Panc1 (cell line): ENCODE measurements around the gene PUDP. TPM values are rescaled to one million over a fixed set of nuclear protein-coding genes. Genes with fewer than 3 reads are reported as not detected.

Source experiments
- ATAC-seq: fragments of 200-7000 bp; cut with Tn5 transposase; 2 replicates; pipeline ENCODE4 v1.9.1; 2020; ENCODE audit warnings: mild to moderate bottlenecking, moderate library complexity
- BruUV-seq: library from RNA; stranded (reverse); fragments of 400-500 nt; replicated peaks from 2 replicates; lab custom pipeline; 2021; lab: Mats Ljungman, UMichigan
- CTCF ChIA-PET: fragments of 300-600 bp; sonication (Branson Sonifier 250); formaldehyde crosslinking; loops from one replicate; lab custom pipeline; 2022; ENCODE audit warnings: antibody characterized with exemption; lab: Charles Lee
- POLR2A ChIA-PET: fragments of 300-600 bp; sonication (Branson Sonifier 250); formaldehyde crosslinking; loops from one replicate; lab custom pipeline; 2022; ENCODE audit warnings: antibody characterized with exemption; lab: Charles Lee
- DNase-seq: peaks from one replicate; pipeline ENCODE4 v3.0.0-alpha.2; 2010; ENCODE audit warnings: low read depth, low spot score
- H3K27ac ChIP-seq: 2 replicates; pipeline ENCODE4 v1.5.1; 2011; ENCODE audit warnings: mild to moderate bottlenecking, low read length, inconsistent platforms
- H3K27me3 ChIP-seq: fragments of 200-500 bp; sonication (Bioruptor generic); 2 replicates; pipeline ENCODE4 v1.6.0; 2014; ENCODE audit warnings: low read length, inconsistent platforms; ENCODE audit not compliant: control insufficient read depth, insufficient read depth
- H3K36me3 ChIP-seq: fragments of 200-500 bp; sonication (Bioruptor generic); 2 replicates; pipeline ENCODE4 v1.5.1; 2014; ENCODE audit warnings: inconsistent platforms, mild to moderate bottlenecking, low read length, moderate library complexity; ENCODE audit not compliant: control insufficient read depth, insufficient read depth
- H3K4me1 ChIP-seq: 2 replicates; pipeline ENCODE4 v1.5.1; 2011; ENCODE audit warnings: inconsistent platforms, mild to moderate bottlenecking, low read length, moderate library complexity; ENCODE audit not compliant: control insufficient read depth, insufficient read depth
- H3K4me3 ChIP-seq, 2 experiments: 2 replicates each; pipeline ENCODE4 v1.5.1; 2011 to 2012; ENCODE audit warnings: low read depth in 2 of 2, low read length in 2 of 2, mild to moderate bottlenecking in 2 of 2, inconsistent platforms in 1 of 2, moderate library complexity in 1 of 2
- H3K9me3 ChIP-seq: fragments of 200-500 bp; sonication (Bioruptor generic); 2 replicates; pipeline ENCODE4 v1.5.1; 2014; ENCODE audit warnings: low read depth, mild to moderate bottlenecking, inconsistent platforms, low read length, moderate library complexity; ENCODE audit not compliant: control insufficient read depth, insufficient read depth
- POLR2AphosphoS5 ChIP-seq: IDR thresholded peaks from 2 replicates; pipeline ENCODE4 v1.6.1; 2012; ENCODE audit warnings: mild to moderate bottlenecking, low read depth, low read length, moderate library complexity
- REST ChIP-seq, 2 experiments: IDR thresholded peaks; 2 replicates each; pipeline ENCODE4 v1.6.1; 2011 to 2012; ENCODE audit warnings: low read depth in 2 of 2, control low read depth in 1 of 2, low read length in 1 of 2, mild to moderate bottlenecking in 1 of 2, moderate library complexity in 1 of 2; ENCODE audit not compliant: insufficient read depth in 1 of 2
- SIN3A ChIP-seq: IDR thresholded peaks from 2 replicates; pipeline ENCODE4 v1.6.1; 2012; ENCODE audit warnings: low read depth, mild to moderate bottlenecking, low read length, moderate library complexity, borderline replicate concordance; ENCODE audit not compliant: insufficient read depth
- TCF7L2 ChIP-seq: IDR thresholded peaks from 2 replicates; pipeline ENCODE4 v1.6.1; 2011; ENCODE audit warnings: mild to moderate bottlenecking, low read depth, low read length, inconsistent platforms
- in situ Hi-C: cut with HindIII; loops from 2 replicates; pipeline ENCODE4 v1.10.0; 2016; ENCODE audit warnings: low sequenced_read_pairs, low pct_unique_long_range_greater_than_20kb
- intact Hi-C: fragments of 100-400 bp; cut with micrococcal nuclease; formaldehyde crosslinking; loops from one replicate; pipeline ENCODE4 v1.10.0; 2022; ENCODE audit not compliant: unreplicated experiment
- total RNA-seq: library from RNA; stranded (reverse); gene quantifications from one replicate; pipeline ENCODE4 v1.2.1, GENCODE V29; 2021; ENCODE audit not compliant: unreplicated experiment
- TF ChIP-seq, protein P1 (sequence below): fragments of 450-650 bp; IDR thresholded peaks from 2 replicates; pipeline ENCODE4 v1.5.1; 2017; ENCODE audit warnings: mild to moderate bottlenecking

Gene PUDP
- total RNA-seq, 1 experiment from 2014 or later = 14.2 TPM

DNA sequence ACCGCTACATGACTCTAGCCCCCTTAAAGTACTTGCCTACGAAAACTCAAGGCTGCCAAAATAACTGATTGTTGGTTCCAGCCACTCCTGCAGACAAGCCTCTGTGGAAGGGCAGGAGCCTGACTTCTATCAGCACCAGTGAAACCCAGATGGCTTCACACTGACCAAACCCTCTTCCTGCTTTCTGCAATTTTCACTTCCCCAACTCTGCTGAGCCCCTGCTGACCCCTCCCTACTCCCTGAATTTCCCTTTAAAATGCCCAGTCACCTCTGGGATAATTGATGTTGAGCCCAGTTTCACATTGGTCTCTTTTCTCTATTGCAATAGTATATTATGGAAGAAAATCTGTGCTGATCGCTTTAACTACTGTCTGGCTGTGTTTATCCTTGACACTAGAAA, 62.1 kb downstream of the PUDP start:
- no peaks in the 10 kb centered on the region for H3K27me3 ChIP-seq
- H3K36me3 ChIP-seq = no peaks in the 10 kb centered on the region
- intact Hi-C loops (no loop called here), in situ Hi-C loops (no loop called here)
- DNase-seq = no peak
- ChIA-PET POLR2A (no interaction called here), CTCF (no interaction called here)
- TF ChIP-seq POLR2AphosphoS5 (no peak), REST (IDR thresholded peaks at IDR 0.05; ENCODE audit: insufficient read depth in 1 of 2, low read depth in 2 of 2, low read length in 1 of 2) (no peak), TCF7L2 (no peak), SIN3A (no peak)
- TF ChIP-seq, protein P1, sequence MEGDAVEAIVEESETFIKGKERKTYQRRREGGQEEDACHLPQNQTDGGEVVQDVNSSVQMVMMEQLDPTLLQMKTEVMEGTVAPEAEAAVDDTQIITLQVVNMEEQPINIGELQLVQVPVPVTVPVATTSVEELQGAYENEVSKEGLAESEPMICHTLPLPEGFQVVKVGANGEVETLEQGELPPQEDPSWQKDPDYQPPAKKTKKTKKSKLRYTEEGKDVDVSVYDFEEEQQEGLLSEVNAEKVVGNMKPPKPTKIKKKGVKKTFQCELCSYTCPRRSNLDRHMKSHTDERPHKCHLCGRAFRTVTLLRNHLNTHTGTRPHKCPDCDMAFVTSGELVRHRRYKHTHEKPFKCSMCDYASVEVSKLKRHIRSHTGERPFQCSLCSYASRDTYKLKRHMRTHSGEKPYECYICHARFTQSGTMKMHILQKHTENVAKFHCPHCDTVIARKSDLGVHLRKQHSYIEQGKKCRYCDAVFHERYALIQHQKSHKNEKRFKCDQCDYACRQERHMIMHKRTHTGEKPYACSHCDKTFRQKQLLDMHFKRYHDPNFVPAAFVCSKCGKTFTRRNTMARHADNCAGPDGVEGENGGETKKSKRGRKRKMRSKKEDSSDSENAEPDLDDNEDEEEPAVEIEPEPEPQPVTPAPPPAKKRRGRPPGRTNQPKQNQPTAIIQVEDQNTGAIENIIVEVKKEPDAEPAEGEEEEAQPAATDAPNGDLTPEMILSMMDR = no peak
- no peaks in the 10 kb centered on the region for H3K4me1 ChIP-seq
- ATAC-seq = no peak
- H3K4me3 ChIP-seq = no peak overlapping the region
- BruUV-seq = no TSS peak
- no peak overlapping the region for H3K27ac ChIP-seq
- no peaks in the 10 kb centered on the region for H3K9me3 ChIP-seq

DNA sequence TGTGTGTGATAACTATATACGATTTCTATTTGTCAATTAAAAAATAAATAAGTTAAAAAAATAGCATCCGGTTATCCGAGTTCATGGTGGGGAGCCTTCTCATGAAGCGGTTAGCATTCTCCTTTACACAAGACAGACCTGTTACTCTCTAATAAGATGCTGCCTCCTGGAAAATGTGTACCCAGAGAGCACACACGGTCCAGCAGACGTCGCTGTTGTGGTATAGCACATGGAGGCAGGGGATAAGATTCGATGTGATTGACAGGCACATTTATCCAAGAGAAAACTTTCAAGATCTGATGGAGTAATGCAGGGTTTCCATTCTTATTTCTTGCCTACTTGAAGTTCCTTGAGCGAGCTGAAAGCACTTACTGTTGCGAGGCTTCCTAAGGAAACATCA, 63.1 kb downstream of the PUDP start:
- ChIA-PET POLR2A (no interaction called here), CTCF (no interaction called here)
- no peaks in the 10 kb centered on the region for H3K9me3 ChIP-seq
- in situ Hi-C loops (no loop called here), intact Hi-C loops (no loop called here)
- H3K27ac ChIP-seq = no peak overlapping the region
- ATAC-seq (no peak), DNase-seq (no peak)
- H3K4me1 ChIP-seq = no peaks in the 10 kb centered on the region
- BruUV-seq = no TSS peak
- H3K27me3 ChIP-seq = no peaks in the 10 kb centered on the region
- no peak for TF ChIP-seq SIN3A
- no peak for TF ChIP-seq POLR2AphosphoS5
- no peak for TF ChIP-seq REST (IDR thresholded peaks at IDR 0.05; ENCODE audit: insufficient read depth in 1 of 2, low read depth in 2 of 2, low read length in 1 of 2)
- TF ChIP-seq, protein P1 = no peak
- no peak for TF ChIP-seq TCF7L2
- H3K36me3 ChIP-seq = no peaks in the 10 kb centered on the region
- H3K4me3 ChIP-seq = no peak overlapping the region
